Ureter (tissue), 1 donor: Measurements from ENCODE around the gene TMEM187. TPM values are rescaled to one million over a fixed set of nuclear protein-coding genes. Genes with fewer than 3 reads are reported as not detected.

Experiments
- total RNA-seq: library from RNA; stranded (reverse); gene quantifications from one replicate; pipeline ENCODE4 v1.2.4, GENCODE V29; 2023
- donor health status: DM: yes; HTN: yes; CAD: no.

Gene TMEM187
- total RNA-seq, 1 donor from 2014 or later: 12.8 TPM

Other genes with a start within 250 kb of the TMEM187 start
- 315 TPM for gene BCAP31, start 248.4 kb upstream of the TMEM187 start, total RNA-seq
- gene ABCD1, start 247.9 kb upstream of the TMEM187 start, total RNA-seq: 15.1 TPM
- 42.8 TPM for gene PLXNB3, start 208.5 kb upstream of the TMEM187 start, total RNA-seq
- 2.7 TPM for gene SRPK3, start 191.7 kb upstream of the TMEM187 start, total RNA-seq
- 57.0 TPM for gene IDH3G, start 178.4 kb upstream of the TMEM187 start, total RNA-seq
- gene SSR4, start 178.1 kb upstream of the TMEM187 start, total RNA-seq: 253 TPM
- gene PDZD4, start 142.2 kb upstream of the TMEM187 start, total RNA-seq: 10.6 TPM
- gene L1CAM, start 86.6 kb upstream of the TMEM187 start, total RNA-seq: 3.8 TPM
- 2.3 TPM for gene AVPR2, start 68.1 kb upstream of the TMEM187 start, total RNA-seq
- gene ARHGAP4, start 46.5 kb upstream of the TMEM187 start, total RNA-seq: 43.7 TPM
- 83.7 TPM for gene NAA10, start 37.7 kb upstream of the TMEM187 start, total RNA-seq
- gene RENBP, start 28.1 kb upstream of the TMEM187 start, total RNA-seq: 7.4 TPM
- 73.9 TPM for gene HCFC1, start 936 bp upstream of the TMEM187 start, total RNA-seq
- gene IRAK1, start 47.1 kb downstream of the TMEM187 start, total RNA-seq: 103 TPM
- gene MECP2, start 125.0 kb downstream of the TMEM187 start, total RNA-seq: 105 TPM
- not detected for gene OPN1LW, start 171.5 kb downstream of the TMEM187 start, total RNA-seq
- not detected for gene OPN1MW, start 209.8 kb downstream of the TMEM187 start, total RNA-seq
- not detected for gene OPN1MW2, start 247.0 kb downstream of the TMEM187 start, total RNA-seq